Airway epithelial cell (primary cell): ENCODE measurements around the gene NCAM1. TPM values are rescaled to one million over a fixed set of nuclear protein-coding genes. Genes with fewer than 3 reads are reported as not detected.

ENCODE experiments used
- total RNA-seq: library from RNA; depleted of rRNA; stranded (reverse); fragments of >200 nt; gene quantifications from 2 replicates; pipeline ENCODE4 v1.2.3, GENCODE V29; 2015

The NCAM1 gene
- total RNA-seq: not detected in 2 replicates

DNA sequence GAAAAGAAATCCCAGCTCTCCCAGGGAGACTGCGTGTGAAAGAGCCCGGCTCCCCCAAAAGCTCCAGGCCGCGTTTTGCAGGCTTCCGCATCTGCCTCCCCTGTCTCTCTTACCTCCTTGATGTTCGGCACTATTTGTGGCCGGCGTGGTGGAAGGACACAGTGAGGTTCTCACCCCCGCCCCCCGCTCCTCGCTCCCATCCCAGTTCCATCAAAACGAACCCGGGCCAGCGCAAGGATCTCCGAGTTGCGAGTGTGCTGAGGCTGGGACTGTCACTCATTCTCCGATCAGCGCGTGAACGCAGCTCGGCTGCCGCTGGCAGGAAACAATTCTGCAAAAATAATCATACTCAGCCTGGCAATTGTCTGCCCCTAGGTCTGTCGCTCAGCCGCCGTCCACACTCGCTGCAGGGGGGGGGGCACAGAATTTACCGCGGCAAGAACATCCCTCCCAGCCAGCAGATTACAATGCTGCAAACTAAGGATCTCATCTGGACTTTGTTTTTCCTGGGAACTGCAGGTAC is at the start of gene NCAM1:
NCAM1 (plus strand) TSS at position 275 of the 523 bp plus-strand sequence.

DNA sequence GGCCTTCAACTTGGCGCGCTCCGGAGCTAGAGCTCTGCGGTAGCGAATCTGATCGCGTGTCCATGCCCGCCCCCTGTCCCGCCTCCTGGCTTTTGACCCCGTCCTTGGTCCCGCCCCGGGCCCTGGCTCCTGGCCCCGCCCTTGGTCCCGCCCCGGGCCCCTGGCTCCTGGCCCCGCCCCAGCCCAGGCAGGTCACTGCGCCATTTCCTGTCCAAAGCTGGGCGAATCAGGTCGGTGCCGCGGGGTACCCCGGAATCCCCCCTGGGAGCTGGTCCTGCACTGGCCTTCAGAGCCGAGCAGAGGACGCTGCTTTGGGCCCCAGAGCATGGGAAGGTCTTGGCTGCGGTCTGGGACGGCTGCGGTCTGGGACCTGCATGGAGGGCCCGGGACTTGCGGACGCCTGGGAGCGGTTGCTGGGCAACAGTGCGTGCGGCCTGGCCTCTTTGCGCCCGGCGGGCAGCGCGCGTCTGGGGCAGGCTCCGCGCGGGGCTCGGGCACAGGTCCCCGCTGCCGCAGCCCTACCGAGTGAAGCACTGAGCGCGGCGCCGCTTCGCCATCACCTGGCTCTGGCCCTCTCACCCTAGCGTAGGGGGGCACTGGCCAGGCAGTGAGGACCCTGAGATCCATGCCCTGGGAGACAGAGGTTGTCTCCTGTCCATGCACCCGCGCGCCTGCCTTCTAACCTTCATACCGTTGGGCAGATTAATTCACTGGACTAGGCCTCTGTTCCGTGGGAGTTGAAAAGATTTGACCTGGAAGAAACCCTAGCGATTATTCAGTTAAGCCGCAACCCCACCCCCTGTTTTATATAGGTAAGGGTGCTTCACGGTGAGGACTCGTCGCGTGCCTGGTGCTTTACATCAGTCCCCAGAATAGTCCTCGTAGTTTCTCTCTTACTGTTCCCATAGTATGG is 353.4 kb downstream of the NCAM1 start, which contains the start of gene TTC12:
TTC12 (plus strand) TSS at position 195 of the 913 bp plus-strand sequence. CDS start 1,675 bp downstream, outside the sequence.

